Pancreas (tissue), 10 donors: Measurements from ENCODE around the gene APOBEC4. TPM values are rescaled to one million over a fixed set of nuclear protein-coding genes. Genes with fewer than 3 reads are reported as not detected.

ENCODE experiments used
- ATAC-seq, 4 donors: fragments of 200-7000 bp; cut with Tn5 transposase; one replicate each; pipeline versions ENCODE4 v1.8.0 to v1.9.1; 2020; ENCODE audit warnings: mild to moderate bottlenecking in 4 of 4, moderate library complexity in 4 of 4
- DNase-seq, 6 donors: peaks; one replicate each; pipeline ENCODE4 v3.0.0-alpha.2; 2020
- FAIRE-seq: peaks from 2 replicates; lab custom pipeline; 2012; peaks lifted over from hg19 to GRCh38; lab: Jason Lieb, UNC
- H3K27ac ChIP-seq, 4 donors: fragments of 200-600 bp; sonication (generic); 1 replicate in 3 of 4; 2 replicates in 1 of 4; pipeline versions ENCODE4 v1.5.0 to v1.8.0; 2020
- H3K27me3 ChIP-seq, 4 donors: fragments of 200-600 bp; one replicate each; pipeline ENCODE4 v1.8.0; 2021
- H3K36me3 ChIP-seq, 3 donors: fragments of 200-600 bp; sonication (generic) in 1 of 3; one replicate each; pipeline versions ENCODE4 v1.5.0 to v1.8.0; 2020 to 2021
- H3K4me1 ChIP-seq, 3 donors: fragments of 200-600 bp; one replicate each; pipeline ENCODE4 v1.8.0; 2021
- H3K4me3 ChIP-seq, 4 donors: fragments of 200-600 bp; sonication (generic) in 2 of 4; one replicate each; pipeline versions ENCODE4 v1.5.0 to v1.8.0; 2020 to 2021
- H3K9me3 ChIP-seq, 4 donors: fragments of 200-600 bp; one replicate each; pipeline ENCODE4 v1.8.0; 2021
- CTCF ChIP-seq, 4 donors: fragments of 200-600 bp; sonication (generic) in 3 of 4; IDR thresholded peaks; one replicate each; pipeline versions ENCODE4 v1.5.0 to v1.8.0; 2021; ENCODE audit warnings: antibody characterized with exemption in 4 of 4
- WGBS, 2 donors: extraction: QIAGEN DNeasy Blood & Tissue Kit; methylation state at CpG; one replicate each; pipeline ENCODE4 v1.1.7; 2013; 5-methylcytosine and 5-hydroxymethylcytosine counted together
- intact Hi-C, 3 donors: fragments of 100-400 bp; cut with DNase I; formaldehyde crosslinking; loops; one replicate each; pipeline versions ENCODE4 v1.11.1 to v1.14.2; 2022
- polyA plus RNA-seq, 2 donors: library from polyadenylated mRNA; stranded (reverse); fragments of 200-250 nt; gene quantifications; one replicate each; pipeline ENCODE4 v1.2.3, GENCODE V29; 2013
- total RNA-seq, 6 donors: library from RNA; stranded (reverse); fragmentation: NEBNext Ultra II Directional in 4 of 6; extraction: Animal tissue kit (Norgen Biotek cat#: 25700) in 4 of 6; gene quantifications; one replicate each; pipeline versions ENCODE4 v1.2.1 to v1.2.4, GENCODE V29; 2021 to 2023
- donor health status: healthy with polysubstance abuse.
- donor health status: DM: no; HTN: no; CAD: no; lungs with moderate emphysema.
- donor health status: DM: no; HTN: no; CAD: no.
- donor health status: control.
- donor health status: control.
- donor health status: Bipolar disorder and iron deficiency.
- donor health status: DM: yes; HTN: yes; CAD: no.
- donor health status: DM: no; HTN: no; CAD: no.
- donor health status: DM: no; HTN: no; CAD: no.
- donor health status: DM: yes; HTN: yes; CAD: no.

APOBEC4 gene
- total and polyA plus RNA-seq, 8 donors, result 0.05 TPM; not detected in 7

- Histone ChIP-seq H3K4me3 (no peak overlapping the region), H3K4me1 (no peaks in the 10 kb centered on the region), H3K27me3 (peaks cover 0 to 5% (median 0%) of the 10 kb centered on the region in 4 donors), H3K9me3 (no peaks in the 10 kb centered on the region), H3K36me3 (no peaks in the 10 kb centered on the region), H3K27ac (no peak overlapping the region)
- intact Hi-C loops, result no loop called here
- no peak for TF ChIP-seq CTCF (IDR thresholded peaks at IDR 0.05)
- DNase-seq, result no peak
- ATAC-seq, result no peak
- whole genome bisulfite sequencing, 2 donors, result 72 to 81% methylated on average over 5 of the region's 5 CpGs
- FAIRE-seq, result no peak
Observed at GRCh38 chr1:183645531-183645930, 7.6 kb downstream of the APOBEC4 start.

GRCh38 chr1:183642166-183642565 lies 10.9 kb downstream of the APOBEC4 start:
- no peak for FAIRE-seq
- Histone ChIP-seq H3K27me3 (peaks cover 0 to 5% (median 0%) of the 10 kb centered on the region in 4 donors), H3K27ac (no peak overlapping the region), H3K36me3 (no peaks in the 10 kb centered on the region), H3K4me3 (no peak overlapping the region), H3K4me1 (no peaks in the 10 kb centered on the region), H3K9me3 (no peaks in the 10 kb centered on the region)
- no peak for TF ChIP-seq CTCF (IDR thresholded peaks at IDR 0.05)
- intact Hi-C loops, result no loop called here
- no peak for ATAC-seq
- 70 to 71% methylated on average over 3 of the region's 3 CpGs for WGBS, 2 donors
- no peak for DNase-seq

- no peaks in the 10 kb centered on the region for H3K4me1 ChIP-seq
- no peak overlapping the region for H3K27ac ChIP-seq
- TF ChIP-seq CTCF (IDR thresholded peaks at IDR 0.05), result no peak
- H3K36me3 ChIP-seq, result no peaks in the 10 kb centered on the region
- DNase-seq (no peak), ATAC-seq (no peak), FAIRE-seq (no peak)
- no peaks in the 10 kb centered on the region for H3K9me3 ChIP-seq
- intact Hi-C loops, result no loop called here
- peaks cover 0 to 5% (median 0%) of the 10 kb centered on the region in 4 donors for H3K27me3 ChIP-seq
- H3K4me3 ChIP-seq, result no peak overlapping the region
- 10 to 18% methylated on average over 1 of the region's 1 CpG for WGBS, 2 donors
Observed at GRCh38 chr1:183640193-183640592, 12.9 kb downstream of the APOBEC4 start.

- FAIRE-seq (no peak), ATAC-seq (no peak), DNase-seq (no peak)
- Histone ChIP-seq H3K27me3 (peaks cover 0 to 5% (median 0%) of the 10 kb centered on the region in 4 donors), H3K9me3 (no peaks in the 10 kb centered on the region), H3K36me3 (no peaks in the 10 kb centered on the region), H3K4me3 (no peak overlapping the region), H3K27ac (no peak overlapping the region), H3K4me1 (peaks cover 0 to 7% (median 5%) of the 10 kb centered on the region in 3 donors)
- WGBS, 2 donors, result 59 to 69% methylated on average over 7 of the region's 7 CpGs
- intact Hi-C loops, result no loop called here
- TF ChIP-seq CTCF (IDR thresholded peaks at IDR 0.05), result no peak
Observed at GRCh38 chr1:183638649-183639387, 14.3 kb downstream of the APOBEC4 start.

GRCh38 chr1:183636783-183637182 lies 16.3 kb downstream of the APOBEC4 start:
- peaks cover 6 to 26% (median 16%) of the 10 kb centered on the region in 3 donors for H3K4me1 ChIP-seq
- no peak overlapping the region for H3K4me3 ChIP-seq
- 27 to 30% methylated on average over 5 of the region's 5 CpGs for WGBS, 2 donors
- H3K27ac ChIP-seq, result no peak overlapping the region
- no peaks in the 10 kb centered on the region for H3K27me3 ChIP-seq
- intact Hi-C loops, result no loop called here
- no peak for ATAC-seq
- no peak for FAIRE-seq
- no peak for TF ChIP-seq CTCF (IDR thresholded peaks at IDR 0.05)
- H3K36me3 ChIP-seq, result no peaks in the 10 kb centered on the region
- no peak for DNase-seq
- no peaks in the 10 kb centered on the region for H3K9me3 ChIP-seq
